ENCODE measurements around the gene GRIA1.
"Not testable (repeated sequence)": the region's sequence is repeated elsewhere in the genome, so short reads cannot be mapped to it uniquely, and the experiment has no call there.

Gene GRIA1

GRCh38 chr5:153860195-153860886 is 369.9 kb downstream of the GRIA1 start:
- no peak for TF ChIP-seq EZH2phosphoT487 (IDR thresholded peaks at IDR 0.05; ENCODE audit: low read length)
- no peak for TF ChIP-seq EZH2 (optimal IDR thresholded peaks at IDR 0.05; ENCODE audit: low read depth, low read length)
- no peak for TF ChIP-seq CTCF (IDR thresholded peaks at IDR 0.05; ENCODE audit: low read length)
- no peaks in the 10 kb centered on the region for H3K79me2 ChIP-seq (ENCODE audit: low read length)
- no peak overlapping the region for H3K4me3 ChIP-seq (ENCODE audit: low read length)
- H3K4me2 ChIP-seq (ENCODE audit: low read depth, low read length): no peak overlapping the region
- no peaks in the 10 kb centered on the region for H4K20me1 ChIP-seq (ENCODE audit: insufficient read depth, low read length)
- no peaks in the 10 kb centered on the region for H3F3A ChIP-seq (ENCODE audit: insufficient read depth, low read length)
- no peaks in the 10 kb centered on the region for H3K27me3 ChIP-seq (replicated peaks; ENCODE audit: insufficient read depth, low read length)
- H3K36me3 ChIP-seq (replicated peaks; ENCODE audit: insufficient read depth, low read length): no peaks in the 10 kb centered on the region
- H3K9me2 ChIP-seq (replicated peaks; ENCODE audit: insufficient read depth, low read length): no peaks in the 10 kb centered on the region
- H3K9me3 ChIP-seq (replicated peaks; ENCODE audit: insufficient read depth, low read length): no peaks in the 10 kb centered on the region
- no peak overlapping the region for H2AFZ ChIP-seq (ENCODE audit: low read length)
- no peak overlapping the region for H3K27ac ChIP-seq (ENCODE audit: low read length)
- DNase-seq: no peak
- H3K4me1 ChIP-seq (ENCODE audit: low read length): no peaks in the 10 kb centered on the region
- H3K9ac ChIP-seq (ENCODE audit: low read length): no peak overlapping the region

GRCh38 chr5:153862906-153863305 is 372.4 kb downstream of the GRIA1 start:
- H4K20me1 ChIP-seq (ENCODE audit: insufficient read depth, low read length); H3K79me2 ChIP-seq (ENCODE audit: low read length); H3K9ac ChIP-seq (ENCODE audit: low read length); H3K27ac ChIP-seq (ENCODE audit: low read length); H3K27me3 ChIP-seq (replicated peaks; ENCODE audit: insufficient read depth, low read length); H3K36me3 ChIP-seq (replicated peaks; ENCODE audit: insufficient read depth, low read length); H3K9me2 ChIP-seq (replicated peaks; ENCODE audit: insufficient read depth, low read length); H3K4me3 ChIP-seq (ENCODE audit: low read length); H3K4me1 ChIP-seq (ENCODE audit: low read length); H3F3A ChIP-seq (ENCODE audit: insufficient read depth, low read length); DNase-seq; H3K9me3 ChIP-seq (replicated peaks; ENCODE audit: insufficient read depth, low read length); H2AFZ ChIP-seq (ENCODE audit: low read length); H3K4me2 ChIP-seq (ENCODE audit: low read depth, low read length): not testable (repeated sequence)

Measured in MM.1S (cell line).